ENCODE data around the gene SLCO2A1. TPM values are rescaled to one million over a fixed set of nuclear protein-coding genes. Genes with fewer than 3 reads are reported as not detected.
A peak's percentile ranks its signal among the peaks of the same experiment; 100 is the strongest.

SLCO2A1 gene
- total and polyA plus RNA-seq, 11 donors = 2.8 to 28.4 (median 13.9) TPM

DNA sequence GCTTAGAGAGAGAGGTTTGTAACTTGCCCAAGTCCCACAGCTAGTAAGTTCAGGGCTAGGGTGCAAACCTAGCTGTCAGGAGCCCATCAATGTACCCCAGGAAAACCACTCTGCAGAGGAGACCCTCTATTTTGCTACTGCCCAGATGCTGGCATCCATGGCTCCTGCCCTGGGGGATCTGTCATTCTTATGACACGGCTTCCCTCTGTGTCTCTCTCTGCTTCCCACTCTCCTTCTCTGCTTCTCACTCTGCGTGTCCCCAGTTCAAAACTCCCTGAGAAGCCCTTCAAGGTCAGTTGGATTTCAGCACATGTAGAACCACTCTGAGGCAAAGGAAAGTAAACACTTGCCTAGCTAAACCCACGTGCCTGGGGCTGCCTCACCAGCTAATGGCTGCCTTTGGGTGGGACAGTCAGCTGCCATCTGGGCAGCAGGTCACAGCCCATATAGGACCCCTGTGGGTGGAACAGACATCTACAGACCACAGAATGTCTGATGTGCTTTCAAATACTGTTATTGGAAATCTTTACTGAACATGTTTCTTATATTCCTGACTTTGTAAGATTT is 29.4 kb upstream of the SLCO2A1 start:
- no peak for TF ChIP-seq CTCF (IDR thresholded peaks at IDR 0.05)
- TF ChIP-seq POLR2A (IDR thresholded peaks at IDR 0.05) = no peak
- H3K9me3 ChIP-seq = no peaks in the 10 kb centered on the region
- 87 to 94% (median 88%) methylated on average over 3 of the region's 3 CpGs for WGBS, 4 donors
- intact Hi-C loops (cut with DNase I) = no loop called here
- H3K4me3 ChIP-seq = no peak overlapping the region
- peaks cover 0 to 25% (median 10%) of the 10 kb centered on the region in 12 donors for H3K4me1 ChIP-seq
- DNase-seq = no peak
- H3K27me3 ChIP-seq = no peaks in the 10 kb centered on the region
- ATAC-seq = no peak
- no peak overlapping the region for H3K27ac ChIP-seq
- H3K36me3 ChIP-seq = no peaks in the 10 kb centered on the region

DNA sequence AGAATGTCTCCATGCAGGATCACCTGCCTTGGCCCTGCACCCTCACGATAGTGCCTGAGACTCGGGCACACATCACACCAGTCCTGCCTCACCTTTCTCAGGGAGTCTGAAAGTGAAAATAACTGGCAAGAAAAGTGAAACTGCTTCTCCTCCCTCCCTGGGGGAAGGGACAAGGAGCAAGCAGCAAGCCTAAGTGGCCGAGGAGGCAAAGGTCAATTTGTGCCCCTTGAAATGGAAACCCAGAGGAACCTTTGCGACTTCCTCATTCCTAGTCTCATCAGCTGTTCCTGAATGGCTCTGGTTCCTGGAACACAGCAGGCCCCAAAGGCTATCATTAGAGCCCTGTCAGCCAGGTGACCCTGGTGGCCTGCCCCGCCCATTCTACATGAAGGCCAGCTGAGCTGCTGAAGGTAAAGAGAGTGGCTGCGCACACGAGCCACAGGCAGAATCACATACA is 28.0 kb upstream of the SLCO2A1 start:
- Histone ChIP-seq H3K4me3 (no peak overlapping the region), H3K4me1 (peaks cover 0 to 25% (median 10%) of the 10 kb centered on the region in 12 donors), H3K36me3 (no peaks in the 10 kb centered on the region), H3K9me3 (no peaks in the 10 kb centered on the region), H3K27ac (no peak overlapping the region), H3K27me3 (no peaks in the 10 kb centered on the region)
- no peak for ATAC-seq
- no peak for DNase-seq
- intact Hi-C loops (cut with DNase I) = no loop called here
- WGBS, 4 donors = 79 to 87% (median 83%) methylated on average over 6 to 7 of the region's 7 CpGs
- TF ChIP-seq POLR2A (IDR thresholded peaks at IDR 0.05) (no peak), CTCF (IDR thresholded peaks at IDR 0.05) (no peak)

DNA sequence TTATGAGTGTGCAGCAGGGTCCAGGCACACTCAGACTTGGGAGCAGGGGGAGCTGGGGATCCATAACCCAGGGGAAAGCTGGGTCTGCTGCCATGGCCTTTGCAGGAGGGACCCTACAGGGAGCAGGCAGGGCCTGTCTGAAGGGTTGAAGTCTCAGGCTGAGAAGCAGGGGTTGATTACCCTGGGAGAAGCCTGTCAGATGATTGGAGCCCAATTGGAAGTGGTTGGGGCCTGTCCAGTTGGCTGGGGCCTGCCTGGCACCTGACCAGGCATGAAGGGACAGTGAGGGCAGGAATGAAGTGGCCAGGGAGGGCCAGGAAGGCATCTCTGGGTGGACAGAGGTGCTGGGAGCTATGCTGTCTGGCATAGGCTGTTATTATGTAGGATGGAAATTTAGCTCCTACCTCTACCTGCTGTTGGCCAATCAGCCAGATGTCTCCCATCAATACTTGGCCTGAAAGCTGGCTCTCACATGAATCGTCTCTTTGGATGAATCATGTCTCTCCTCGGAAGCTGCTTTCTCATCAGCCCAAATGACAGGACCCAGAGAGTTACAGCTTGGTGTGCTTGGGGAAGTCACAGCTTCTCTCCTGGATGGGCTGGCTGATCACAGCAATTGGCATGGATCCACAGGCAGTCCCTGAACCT is 27.4 kb upstream of the SLCO2A1 start:
- Histone ChIP-seq H3K36me3 (no peaks in the 10 kb centered on the region), H3K27ac (no peak overlapping the region), H3K9me3 (no peaks in the 10 kb centered on the region), H3K27me3 (no peaks in the 10 kb centered on the region), H3K4me3 (no peak overlapping the region), H3K4me1 (peaks cover 0 to 25% (median 10%) of the 10 kb centered on the region in 12 donors)
- ATAC-seq = no peak
- intact Hi-C loops (cut with DNase I) = no loop called here
- TF ChIP-seq CTCF (IDR thresholded peaks at IDR 0.05) (no peak), POLR2A (IDR thresholded peaks at IDR 0.05) (no peak)
- no peak for DNase-seq
- WGBS, 4 donors = 58 to 93% (median 74%) methylated on average over 2 of the region's 2 CpGs

GRCh38 chr3:134056464-134056891 is 26.8 kb upstream of the SLCO2A1 start:
- Histone ChIP-seq H3K27ac (no peak overlapping the region), H3K9me3 (no peaks in the 10 kb centered on the region), H3K4me1 (peaks cover 0 to 25% (median 10%) of the 10 kb centered on the region in 12 donors), H3K27me3 (no peaks in the 10 kb centered on the region), H3K4me3 (no peak overlapping the region), H3K36me3 (no peaks in the 10 kb centered on the region)
- TF ChIP-seq CTCF (IDR thresholded peaks at IDR 0.05) (no peak), POLR2A (IDR thresholded peaks at IDR 0.05) (no peak)
- peak in 1 of 4 donors; percentile 32 for ATAC-seq
- DNase-seq = no peak
- 94 to 97% (median 94%) methylated on average over 7 of the region's 7 CpGs for WGBS, 4 donors
- intact Hi-C loops (cut with DNase I) = no loop called here
